Stromal cell of bone marrow (primary cell): ENCODE results near the gene ST6GALNAC1.

Source experiments
- DNase-seq: peaks from one replicate; pipeline ENCODE4 v3.0.0-alpha.2; 2012; ENCODE audit warnings: low read depth

Gene ST6GALNAC1

GRCh38 chr17:76676629-76677028 is 33.1 kb upstream of the ST6GALNAC1 start:
- no peak for DNase-seq

DNA sequence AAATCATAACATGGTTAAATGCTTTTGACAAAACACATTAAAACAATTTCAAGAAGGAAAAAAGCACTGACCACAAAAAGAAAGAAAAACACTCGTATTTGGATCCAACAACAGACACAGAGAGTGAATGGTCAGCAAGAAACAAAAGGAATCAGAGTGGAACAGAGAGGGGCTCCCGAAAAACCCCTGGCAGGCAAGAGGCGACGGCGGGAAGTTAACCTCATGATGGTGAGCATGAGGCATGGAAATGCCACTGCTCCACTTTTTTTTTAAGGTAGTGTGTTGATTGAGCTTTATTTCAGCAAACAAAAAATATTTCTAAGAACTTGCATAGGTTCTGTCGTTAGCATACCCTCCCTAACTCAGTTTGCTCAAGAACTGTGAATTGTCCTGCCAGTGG is 32.1 kb upstream of the ST6GALNAC1 start:
- DNase-seq, result no peak

GRCh38 chr17:76674600-76674999 is 31.0 kb upstream of the ST6GALNAC1 start:
- no peak for DNase-seq

GRCh38 chr17:76673729-76674128 is 30.2 kb upstream of the ST6GALNAC1 start:
- no peak for DNase-seq

- no peak for DNase-seq
These were observed 29.3 kb upstream of the ST6GALNAC1 start for GRCh38 chr17:76672892-76673291.

GRCh38 chr17:76672270-76672851 is 28.8 kb upstream of the ST6GALNAC1 start:
- DNase-seq, result no peak

- DNase-seq, result no peak
These were observed 28.3 kb upstream of the ST6GALNAC1 start for GRCh38 chr17:76671912-76672262.

GRCh38 chr17:76671123-76671911 is 27.8 kb upstream of the ST6GALNAC1 start:
- peak; percentile 100 for DNase-seq

DNA sequence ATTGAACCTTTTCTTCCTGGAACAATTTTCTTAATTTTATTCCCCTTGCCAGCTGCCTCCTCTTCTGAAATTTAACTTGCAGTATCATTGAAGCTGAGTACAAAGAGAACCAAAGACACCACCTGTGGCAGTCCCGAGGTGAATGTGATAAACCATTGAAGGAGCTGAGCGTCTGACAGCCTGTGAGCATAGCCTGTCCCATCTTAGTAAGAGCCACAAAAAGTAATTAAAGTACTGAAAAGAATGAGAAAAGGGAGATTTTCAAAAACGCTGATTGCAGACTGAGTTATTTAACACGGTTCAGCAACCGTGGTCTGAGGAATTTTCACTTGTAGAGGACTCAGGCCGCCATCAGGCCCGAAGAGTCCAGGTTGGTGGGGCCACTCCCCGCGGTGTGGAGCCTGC is 27.2 kb upstream of the ST6GALNAC1 start:
- no peak for DNase-seq

DNA sequence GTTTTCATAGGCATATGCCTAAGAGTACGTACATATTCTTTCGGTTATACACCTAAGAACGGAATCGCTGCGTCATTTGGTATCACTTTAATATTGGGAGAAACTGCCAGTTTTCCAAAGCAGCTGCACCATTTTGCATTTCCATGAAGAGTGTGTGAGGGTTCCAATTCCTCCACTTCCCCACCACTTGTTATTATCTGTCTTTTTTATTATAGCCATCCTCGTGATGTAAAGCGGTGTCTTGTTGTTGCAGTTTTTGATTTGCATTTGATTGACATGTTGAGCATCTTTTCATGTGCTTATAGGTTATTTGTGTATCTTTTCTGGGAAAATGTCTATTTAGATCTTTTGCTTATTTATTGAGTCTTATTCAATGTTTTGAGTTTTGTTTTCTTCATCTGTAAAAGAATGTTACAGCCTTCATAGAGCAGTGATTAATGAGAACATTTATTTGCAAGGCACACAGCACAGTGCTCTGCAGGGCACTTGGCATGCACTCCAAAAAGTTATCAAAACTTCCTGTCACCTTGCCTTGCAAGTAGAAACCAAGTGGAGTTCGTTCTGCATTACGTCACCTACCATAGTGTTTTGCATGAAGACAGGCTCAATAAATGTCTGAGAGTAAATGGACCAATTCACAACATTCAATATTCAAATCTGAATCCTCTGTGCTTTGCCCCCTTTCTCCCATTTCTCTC is 26.6 kb upstream of the ST6GALNAC1 start:
- no peak for DNase-seq

- DNase-seq, result no peak
These were observed 24.4 kb upstream of the ST6GALNAC1 start for GRCh38 chr17:76667786-76668453.

DNA sequence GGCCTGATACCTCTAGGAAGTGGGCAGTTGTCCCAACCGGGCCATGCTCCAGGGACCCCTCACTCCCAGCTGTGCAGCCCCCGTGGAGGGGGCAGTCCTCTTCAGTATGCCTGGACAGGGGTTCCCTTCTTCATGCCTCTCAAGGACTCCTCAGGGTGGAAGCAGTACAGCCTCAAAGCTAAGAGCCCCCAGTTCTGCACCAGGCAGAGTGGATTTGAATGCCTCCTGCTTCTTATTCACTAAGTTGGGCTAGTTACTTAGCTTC is 23.9 kb upstream of the ST6GALNAC1 start:
- no peak for DNase-seq

DNA sequence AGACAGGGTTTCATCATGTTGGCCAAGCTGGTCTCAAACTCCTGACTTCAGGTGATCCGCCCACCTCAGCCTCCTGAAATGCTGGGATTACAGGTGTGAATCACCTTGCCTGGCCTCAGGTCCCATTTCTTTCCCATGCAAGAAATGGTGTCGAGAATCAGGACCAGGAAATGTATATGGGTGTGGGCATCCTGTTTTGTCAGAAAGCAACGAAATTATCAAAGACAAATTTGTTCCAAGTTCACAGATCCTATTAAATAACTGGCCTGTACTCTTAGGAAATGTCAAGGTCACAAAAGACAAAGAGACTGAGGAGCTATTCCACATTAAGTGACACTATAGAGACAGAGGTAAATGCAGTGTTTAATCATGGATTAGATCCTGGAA is 17.1 kb upstream of the ST6GALNAC1 start:
- no peak for DNase-seq

GRCh38 chr17:76659928-76660655 is 16.5 kb upstream of the ST6GALNAC1 start:
- DNase-seq, result no peak

DNA sequence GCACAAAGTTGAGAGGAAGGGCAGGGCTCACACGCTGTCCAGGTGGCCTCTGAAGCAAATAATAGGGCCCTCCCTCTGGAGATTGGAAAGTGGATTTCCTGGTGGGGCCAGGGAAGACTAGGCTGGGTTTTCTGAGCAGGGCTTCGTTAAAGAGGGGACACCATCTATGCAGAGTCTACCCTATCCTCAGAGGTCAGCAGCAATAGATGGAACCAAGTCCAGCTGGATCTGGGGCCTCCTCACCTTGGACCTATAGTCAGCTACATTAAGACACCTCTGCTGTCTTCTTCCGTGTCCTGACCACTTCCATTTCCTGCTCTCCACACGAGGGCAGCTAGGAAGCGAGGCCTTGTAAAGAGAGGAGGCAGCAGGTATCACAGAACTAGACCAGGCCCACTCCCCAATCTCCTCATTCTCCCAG is 14.7 kb upstream of the ST6GALNAC1 start:
- DNase-seq, result no peak

- DNase-seq, result no peak
These were observed 14.1 kb upstream of the ST6GALNAC1 start for GRCh38 chr17:76657505-76658241.

DNA sequence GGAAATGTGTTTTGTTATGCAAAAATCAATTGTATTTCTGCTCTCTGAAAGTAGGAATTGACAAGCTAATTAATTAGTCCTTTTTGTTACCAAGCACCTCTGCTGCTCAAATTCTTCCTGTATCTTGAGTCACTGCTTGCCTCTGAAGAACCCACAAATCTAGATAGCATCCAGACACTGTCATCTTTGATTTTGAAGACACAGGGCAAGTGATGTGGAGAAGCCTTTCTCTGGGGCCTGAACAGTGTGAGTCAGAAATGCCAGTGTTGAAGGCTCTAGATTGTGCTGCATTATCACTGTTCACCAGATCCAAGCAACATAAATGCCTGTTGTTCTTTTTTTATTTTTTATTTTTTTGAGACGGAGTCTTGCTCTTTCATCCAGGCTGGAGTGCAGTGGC is 10.9 kb upstream of the ST6GALNAC1 start:
- no peak for DNase-seq

DNA sequence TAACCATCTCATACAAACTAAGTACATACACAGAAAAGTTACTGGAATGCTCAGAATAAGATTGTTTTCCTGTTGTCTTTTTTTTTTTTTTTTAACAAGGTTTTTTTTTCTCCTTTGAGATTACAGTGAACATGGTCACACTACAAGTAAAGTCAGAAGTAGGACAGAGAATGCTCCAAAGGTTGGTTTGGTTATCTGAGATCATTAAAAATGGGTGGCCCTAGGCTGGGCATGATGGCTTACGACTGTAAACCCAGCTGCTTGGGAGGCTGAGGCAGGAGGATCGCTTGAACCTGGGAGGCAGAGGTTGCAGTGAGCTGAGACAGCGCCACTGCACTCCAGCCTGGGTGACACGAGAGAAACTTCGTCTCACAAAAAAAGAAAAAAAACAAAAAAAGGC is 6.9 kb upstream of the ST6GALNAC1 start:
- DNase-seq, result no peak

DNA sequence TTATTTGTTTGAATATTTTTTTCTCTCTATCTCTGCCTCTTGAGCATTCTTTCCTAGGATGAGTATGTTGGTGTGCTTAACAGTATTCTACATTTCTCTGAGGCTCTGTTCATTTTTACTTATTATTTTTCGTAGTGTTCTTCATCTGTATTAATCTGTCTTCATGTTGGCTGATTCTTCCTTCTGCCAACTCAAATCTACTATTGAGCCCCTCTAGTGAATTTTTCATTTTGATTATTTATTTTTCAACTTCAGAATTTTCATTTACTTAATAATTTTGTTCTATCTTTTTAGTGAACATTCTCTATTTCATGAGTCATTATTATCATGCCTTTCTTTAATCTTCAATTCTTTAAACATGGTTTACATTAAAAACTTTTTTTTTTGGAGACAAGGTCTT is 3.2 kb upstream of the ST6GALNAC1 start:
- DNase-seq, result no peak

- DNase-seq, result no peak
These were observed 1.9 kb upstream of the ST6GALNAC1 start for GRCh38 chr17:76645481-76645880.

- no peak for DNase-seq
These were observed 1.4 kb upstream of the ST6GALNAC1 start for GRCh38 chr17:76644995-76645394.

DNA sequence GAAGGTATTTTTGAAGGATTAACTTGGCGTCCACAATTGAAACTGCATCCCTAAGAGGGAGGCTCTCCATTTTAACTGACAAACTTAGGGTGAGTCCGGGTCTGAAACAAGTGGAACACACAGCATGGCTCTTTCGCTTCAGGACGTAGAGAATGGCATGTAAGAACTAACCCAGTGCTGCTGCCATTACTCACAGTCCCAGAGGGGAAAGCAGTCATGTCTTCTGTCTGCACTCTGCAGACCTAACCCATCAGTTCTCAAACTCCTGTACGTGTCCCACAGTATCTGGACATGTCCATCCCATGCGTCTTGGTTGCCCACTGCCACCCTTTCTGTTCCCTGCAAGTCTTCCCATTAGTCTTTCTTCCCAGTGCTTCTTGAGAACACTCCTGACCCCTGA is 563 bp downstream of the ST6GALNAC1 start:
- no peak for DNase-seq
